ENCODE data around the gene MTCH1.
"Not testable (repeated sequence)": the region's sequence is repeated elsewhere in the genome, so short reads cannot be mapped to it uniquely, and the experiment has no call there.

MTCH1 gene

GRCh38 chr6:36963451-36964290 lies 22.3 kb downstream of the MTCH1 start:
- TF ChIP-seq ZNF274 (IDR thresholded peaks at IDR 0.05; ENCODE audit: low read depth, low read length), result no peak
- H3K4me3 ChIP-seq (ENCODE audit: low read length), result no peak overlapping the region

- no peak overlapping the region for H3K4me3 ChIP-seq (ENCODE audit: low read length)
- TF ChIP-seq ZNF274 (IDR thresholded peaks at IDR 0.05; ENCODE audit: low read depth, low read length), result no peak
Observed at GRCh38 chr6:36962874-36963273, 23.1 kb downstream of the MTCH1 start.

- no peak for TF ChIP-seq ZNF274 (IDR thresholded peaks at IDR 0.05; ENCODE audit: low read depth, low read length)
- no peak overlapping the region for H3K4me3 ChIP-seq (ENCODE audit: low read length)
Observed at GRCh38 chr6:36961441-36962435, 24.3 kb downstream of the MTCH1 start.

GRCh38 chr6:36959555-36960250 lies 26.3 kb downstream of the MTCH1 start:
- no peak overlapping the region for H3K4me3 ChIP-seq (ENCODE audit: low read length)
- TF ChIP-seq ZNF274 (IDR thresholded peaks at IDR 0.05; ENCODE audit: low read depth, low read length), result no peak

- TF ChIP-seq ZNF274 (IDR thresholded peaks at IDR 0.05; ENCODE audit: low read depth, low read length), result no peak
- no peak overlapping the region for H3K4me3 ChIP-seq (ENCODE audit: low read length)
Observed at GRCh38 chr6:36958775-36959554, 27.0 kb downstream of the MTCH1 start.

GRCh38 chr6:36957773-36958271 lies 28.2 kb downstream of the MTCH1 start:
- TF ChIP-seq ZNF274 (IDR thresholded peaks at IDR 0.05; ENCODE audit: low read depth, low read length), result no peak
- H3K4me3 ChIP-seq (ENCODE audit: low read length), result no peak overlapping the region

- TF ChIP-seq ZNF274 (IDR thresholded peaks at IDR 0.05; ENCODE audit: low read depth, low read length), result no peak
- H3K4me3 ChIP-seq (ENCODE audit: low read length), result no peak overlapping the region
Observed at GRCh38 chr6:36956446-36956820, 29.6 kb downstream of the MTCH1 start.

GRCh38 chr6:36955671-36956445 lies 30.1 kb downstream of the MTCH1 start:
- no peak overlapping the region for H3K4me3 ChIP-seq (ENCODE audit: low read length)
- TF ChIP-seq ZNF274 (IDR thresholded peaks at IDR 0.05; ENCODE audit: low read depth, low read length), result no peak

GRCh38 chr6:36955136-36955535 lies 30.9 kb downstream of the MTCH1 start:
- no peak for TF ChIP-seq ZNF274 (IDR thresholded peaks at IDR 0.05; ENCODE audit: low read depth, low read length)
- no peak overlapping the region for H3K4me3 ChIP-seq (ENCODE audit: low read length)

GRCh38 chr6:36954262-36954931 lies 31.6 kb downstream of the MTCH1 start, which contains the start of gene PI16:
Gene PI16, plus strand, starts transcription at chr6:36954738. Its CDS starts 23 bp downstream, at chr6:36954761.
- TF ChIP-seq ZNF274 (IDR thresholded peaks at IDR 0.05; ENCODE audit: low read depth, low read length), result no peak
- no peak within 1 kb of the TSS for H3K4me3 ChIP-seq (ENCODE audit: low read length)

GRCh38 chr6:36953931-36954261 lies 32.1 kb downstream of the MTCH1 start:
- no peak overlapping the region for H3K4me3 ChIP-seq (ENCODE audit: low read length)

GRCh38 chr6:36949636-36950035 lies 36.4 kb downstream of the MTCH1 start:
- TF ChIP-seq ZNF274 (IDR thresholded peaks at IDR 0.05; ENCODE audit: low read depth, low read length), result no peak
- no peak overlapping the region for H3K4me3 ChIP-seq (ENCODE audit: low read length)

More at GRCh38 chr6:36953931-36954261, 32.1 kb downstream of the MTCH1 start:
- TF ChIP-seq ZNF274 (IDR thresholded peaks at IDR 0.05; ENCODE audit: low read depth, low read length), result no peak

GRCh38 chr6:36949076-36949475 lies 36.9 kb downstream of the MTCH1 start:
- H3K4me3 ChIP-seq (ENCODE audit: low read length), result not testable (repeated sequence)
